Measurements from ENCODE around the gene DOK3. TPM values are rescaled to one million over a fixed set of nuclear protein-coding genes. Genes with fewer than 3 reads are reported as not detected.
A peak's percentile ranks its signal among the peaks of the same experiment; 100 is the strongest.

DOK3 gene
- polyA plus RNA-seq, 4 donors: 3.6 to 8.7 (median 5.2) TPM

- no peak for DNase-seq (ENCODE audit: low read depth in 4 of 4, low spot score in 2 of 4)
Measured at GRCh38 chr5:177472460-177473442, 36.9 kb downstream of the DOK3 start.

GRCh38 chr5:177471610-177472356 lies 37.8 kb downstream of the DOK3 start:
- no peak for DNase-seq (ENCODE audit: low read depth in 4 of 4, low spot score in 2 of 4)

GRCh38 chr5:177470759-177471536 lies 38.7 kb downstream of the DOK3 start:
- DNase-seq (ENCODE audit: low read depth in 4 of 4, low spot score in 2 of 4): no peak

DNA sequence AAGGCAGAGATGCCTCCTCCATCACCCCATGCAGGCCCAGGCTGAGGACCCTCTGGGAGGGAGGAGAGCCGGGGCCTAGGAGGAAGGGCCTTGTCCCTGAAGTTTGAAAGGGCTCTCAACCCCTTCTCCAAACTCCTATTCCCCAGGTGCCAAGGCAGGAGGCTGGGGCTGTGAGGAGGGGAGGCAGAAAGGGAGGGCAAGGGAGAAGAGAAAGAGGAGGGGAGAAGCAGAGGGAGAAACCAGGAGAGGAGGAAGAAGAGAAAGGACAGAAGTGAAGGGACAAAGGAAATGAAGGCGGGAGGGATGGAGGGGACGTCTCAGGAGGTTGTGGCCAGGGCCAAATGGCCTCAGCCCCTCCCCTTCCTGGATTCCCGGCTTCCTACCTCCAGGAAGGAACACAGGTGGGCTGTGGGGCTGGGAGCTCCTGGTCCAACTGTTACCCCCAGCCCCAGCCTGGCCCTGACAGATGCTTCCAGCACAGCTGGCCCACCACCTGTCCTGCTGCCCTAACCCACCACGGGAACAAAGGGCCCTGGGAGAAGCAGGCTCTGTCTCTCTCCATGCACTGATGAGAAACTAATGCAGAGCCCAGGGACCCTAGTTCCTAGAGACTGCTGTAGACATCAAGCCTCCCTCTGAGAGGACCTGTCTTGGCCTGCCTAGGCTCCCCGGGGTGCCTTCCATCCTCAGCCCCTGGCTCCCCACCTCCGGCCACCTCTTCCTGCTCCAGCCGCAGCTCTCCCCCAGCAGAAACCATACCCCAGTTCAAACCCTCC lies 39.7 kb downstream of the DOK3 start:
- no peak for DNase-seq (ENCODE audit: low read depth in 4 of 4, low spot score in 2 of 4)

GRCh38 chr5:177468685-177469628 lies 40.7 kb downstream of the DOK3 start:
- DNase-seq (ENCODE audit: low read depth in 4 of 4, low spot score in 2 of 4): no peak

GRCh38 chr5:177468329-177468684 lies 41.3 kb downstream of the DOK3 start:
- no peak for DNase-seq (ENCODE audit: low read depth in 4 of 4, low spot score in 2 of 4)

DNA sequence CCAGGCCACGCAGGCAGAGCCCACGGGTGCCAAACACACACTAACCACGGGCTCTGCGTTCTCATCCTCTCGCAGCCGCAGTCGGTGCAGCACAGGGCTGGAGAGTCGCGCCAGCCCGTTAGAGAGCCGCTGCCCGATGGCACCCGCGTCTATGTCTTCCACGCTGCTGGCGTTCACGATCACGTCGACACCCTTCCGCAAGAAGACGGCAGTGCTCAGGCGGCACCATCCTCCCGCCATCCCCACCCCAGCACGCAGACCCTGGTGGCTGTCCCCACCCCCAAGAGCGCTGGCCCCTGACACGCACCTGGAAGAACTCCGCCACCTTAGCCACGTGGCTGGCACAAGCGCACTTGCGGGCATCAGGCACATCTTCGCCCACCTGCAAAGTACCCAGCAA lies 42.2 kb downstream of the DOK3 start:
- DNase-seq (ENCODE audit: low read depth in 4 of 4, low spot score in 2 of 4): no peak

- no peak for DNase-seq (ENCODE audit: low read depth in 4 of 4, low spot score in 2 of 4)
Measured at GRCh38 chr5:177466861-177467260, 42.8 kb downstream of the DOK3 start.

DNA sequence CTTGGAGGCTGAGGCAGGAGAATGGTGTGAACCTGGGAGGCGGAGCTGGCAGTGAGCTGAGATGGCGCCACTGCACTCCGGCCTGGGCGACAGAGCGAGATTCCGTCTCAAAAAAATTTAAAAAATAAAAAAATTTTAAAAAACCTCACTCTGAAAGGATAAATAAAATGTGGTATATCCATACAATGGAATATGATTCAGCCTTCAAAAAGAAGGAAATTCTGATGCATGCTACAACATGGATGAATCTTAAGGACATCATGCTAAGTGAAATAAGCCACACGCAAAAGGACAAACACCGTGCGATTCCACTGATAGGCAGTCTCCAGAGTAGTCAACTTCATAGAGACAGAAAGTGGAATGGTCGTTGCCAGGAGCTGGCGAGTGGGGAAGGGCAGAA lies 44.6 kb downstream of the DOK3 start:
- DNase-seq (ENCODE audit: low read depth in 4 of 4, low spot score in 2 of 4): no peak

- DNase-seq (ENCODE audit: low read depth in 4 of 4, low spot score in 2 of 4): no peak
Measured at GRCh38 chr5:177462021-177462670, 47.5 kb downstream of the DOK3 start.

DNA sequence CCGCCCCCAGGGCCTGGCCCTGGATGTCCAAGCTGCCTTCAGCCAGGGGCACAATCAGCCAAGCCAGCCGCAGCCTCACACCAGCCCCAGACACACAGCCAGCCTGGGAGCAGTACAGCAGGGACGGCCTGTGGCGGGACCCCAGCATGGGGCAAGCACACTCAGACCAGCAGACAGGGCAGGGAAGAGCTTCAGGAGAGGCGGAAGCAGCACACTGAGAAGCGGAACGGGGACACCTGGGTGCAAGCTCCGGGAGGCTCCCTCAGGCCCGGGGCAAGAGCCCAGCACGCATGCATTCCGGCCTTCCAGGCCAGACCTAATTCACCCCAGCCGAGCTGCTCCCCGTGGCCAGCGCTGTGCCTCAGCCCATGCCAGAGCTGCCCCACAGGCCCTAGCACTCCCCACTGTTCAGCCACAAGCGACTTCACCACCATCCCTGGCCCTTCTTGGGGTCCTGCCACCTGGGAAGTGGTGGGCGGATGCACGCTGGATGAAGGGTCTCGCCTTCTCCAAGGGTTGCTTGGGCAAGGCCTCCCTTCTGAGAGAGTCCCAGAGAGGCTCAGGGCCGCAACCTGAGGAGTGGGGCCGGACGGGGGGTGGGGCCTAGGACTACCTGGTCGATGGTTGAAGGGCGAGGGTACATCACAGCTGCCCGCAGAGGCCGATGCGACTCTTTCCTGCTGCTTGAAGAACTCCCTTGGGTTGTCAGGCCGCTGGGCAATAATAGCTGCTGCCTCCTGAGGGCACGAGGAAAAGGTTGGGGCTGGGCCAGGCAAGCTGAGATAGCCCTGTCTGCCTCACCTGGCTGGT lies 49.6 kb downstream of the DOK3 start:
- no peak for DNase-seq (ENCODE audit: low read depth in 4 of 4, low spot score in 2 of 4)

GRCh38 chr5:177459357-177459756 lies 50.3 kb downstream of the DOK3 start:
- no peak for DNase-seq (ENCODE audit: low read depth in 4 of 4, low spot score in 2 of 4)

DNA sequence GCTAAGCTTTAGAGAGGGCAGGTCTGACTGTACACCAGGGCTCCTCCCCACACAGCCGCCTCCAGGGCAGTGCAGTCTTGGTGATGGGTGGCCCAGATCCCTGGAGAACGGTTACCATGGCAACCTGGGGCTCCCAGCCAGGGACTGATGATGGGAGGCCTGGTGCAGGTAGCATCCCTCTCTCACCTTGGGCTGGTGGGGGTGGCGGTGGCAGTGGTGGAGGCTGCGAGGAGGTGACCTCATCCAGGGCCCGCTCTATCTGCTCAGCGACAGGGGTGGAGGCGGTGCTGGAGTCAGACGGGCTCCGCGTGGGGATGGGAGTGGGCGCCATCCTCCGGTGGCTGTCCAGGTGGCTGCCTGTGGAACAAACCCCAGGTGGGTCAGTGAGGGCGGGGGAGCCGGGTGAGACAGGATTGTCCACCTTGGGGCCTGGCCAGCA lies 50.7 kb downstream of the DOK3 start:
- no peak for DNase-seq (ENCODE audit: low read depth in 4 of 4, low spot score in 2 of 4)

DNA sequence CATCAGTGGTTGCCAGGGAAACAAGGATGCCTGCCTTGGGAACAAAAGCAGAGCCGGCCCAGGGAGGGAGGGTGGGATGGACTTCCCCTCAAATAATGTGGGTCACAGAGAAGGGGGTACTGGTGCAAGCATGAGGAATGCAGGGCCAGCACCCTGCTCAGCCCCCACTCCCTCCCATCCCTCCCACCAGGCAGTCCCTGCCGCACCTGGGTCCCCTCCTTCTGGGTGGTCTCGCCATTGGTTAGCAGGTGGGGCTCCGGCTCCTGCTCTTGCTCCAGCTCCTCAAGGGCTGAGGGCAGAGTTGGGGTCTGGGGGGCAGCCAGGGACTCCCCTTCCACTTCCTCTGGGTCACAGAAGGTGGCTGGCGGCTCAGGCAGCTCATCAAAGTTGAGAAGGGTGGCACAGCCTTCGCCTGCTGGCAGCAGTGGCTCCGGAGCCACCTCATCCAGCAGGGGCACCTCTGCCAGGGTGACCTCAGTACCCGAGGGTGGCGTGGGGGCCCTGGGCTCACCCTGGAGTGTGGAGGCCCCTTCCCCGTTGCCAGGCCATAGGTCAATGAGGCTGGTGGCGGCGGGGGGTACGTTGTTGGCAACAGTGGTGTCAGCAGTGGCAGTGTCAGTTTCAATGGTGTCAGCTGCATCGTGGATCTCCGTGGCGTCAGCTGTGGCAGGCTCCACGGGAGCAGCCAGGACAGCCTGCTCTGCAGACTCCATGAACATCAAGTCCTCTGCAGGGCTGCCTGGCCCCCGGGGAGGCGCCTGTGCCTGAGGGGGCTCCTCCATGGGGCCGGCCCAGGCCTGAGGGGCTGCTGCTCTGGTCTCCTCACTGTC lies 51.6 kb downstream of the DOK3 start:
- no peak for DNase-seq (ENCODE audit: low read depth in 4 of 4, low spot score in 2 of 4)

DNA sequence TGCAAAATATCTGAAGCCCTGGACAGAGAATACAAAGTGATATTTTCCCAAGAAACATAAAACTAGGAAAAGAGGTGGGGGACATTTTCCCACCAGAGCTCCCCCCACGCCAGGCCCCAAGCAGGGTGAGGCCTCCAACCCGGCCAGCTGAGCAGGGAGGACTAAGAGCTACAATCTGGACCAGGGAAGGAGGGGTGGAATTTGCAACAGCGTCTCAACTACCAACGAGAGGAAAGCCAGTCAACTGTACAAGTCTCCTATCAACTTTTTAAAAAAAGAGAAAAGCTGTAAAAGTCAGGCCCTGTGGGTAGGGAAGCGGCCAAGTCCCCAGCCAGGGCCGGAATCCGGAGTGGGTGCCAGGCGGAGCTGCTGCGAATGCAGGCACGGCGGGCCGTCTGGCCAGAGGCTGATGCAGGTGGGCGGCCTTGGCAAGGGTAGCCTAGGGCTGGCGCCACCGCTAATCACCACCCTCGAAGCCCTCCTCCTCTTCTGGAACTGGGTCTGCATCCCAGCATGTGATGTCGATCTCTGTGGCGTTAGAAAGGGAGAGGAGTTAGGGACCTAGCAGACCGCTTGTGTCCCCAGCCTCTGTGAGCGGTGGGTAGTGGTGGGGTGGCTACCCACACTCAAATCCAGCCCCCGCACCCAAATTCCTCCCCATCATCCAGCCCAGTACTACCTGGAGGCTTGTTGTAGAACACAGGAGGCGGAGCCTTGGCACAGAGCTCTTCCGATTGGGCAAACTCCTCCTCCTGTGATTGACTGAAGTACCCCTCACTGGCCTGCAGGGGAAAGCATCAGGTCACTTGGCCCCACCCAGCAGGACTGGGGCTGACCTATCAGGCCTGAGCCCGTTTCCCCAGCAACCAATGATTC lies 52.4 kb downstream of the DOK3 start:
- peak in 2 of 4 donors; percentile 73 to 88 for DNase-seq (ENCODE audit: low read depth in 4 of 4, low spot score in 2 of 4)

DNA sequence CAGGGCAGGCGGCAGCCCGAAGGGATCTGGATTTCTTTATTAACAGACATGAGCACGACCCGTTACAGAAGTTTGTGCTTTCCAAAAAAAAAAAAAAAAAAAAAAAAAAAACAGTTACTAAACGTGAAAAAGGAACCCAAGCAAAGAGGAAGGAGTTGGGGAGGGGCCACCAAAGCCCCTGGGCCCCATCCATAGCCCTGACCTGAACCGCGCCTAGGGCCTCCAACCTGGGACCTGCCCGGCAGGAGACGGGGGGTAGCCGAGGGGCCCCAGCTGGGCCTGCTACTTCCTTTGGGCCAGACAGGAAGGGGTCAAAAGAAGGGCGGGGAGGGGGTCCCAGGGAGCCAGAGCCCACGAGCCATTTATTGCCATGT lies 53.0 kb downstream of the DOK3 start:
- DNase-seq (ENCODE audit: low read depth in 4 of 4, low spot score in 2 of 4): no peak

Data from left renal cortex interstitium (tissue), 4 donors.